ENCODE results near the gene ARAP1. TPM values are rescaled to one million over a fixed set of nuclear protein-coding genes. Genes with fewer than 3 reads are reported as not detected.
A peak's percentile ranks its signal among the peaks of the same experiment; 100 is the strongest.

The ARAP1 gene
- polyA plus RNA-seq, 3 donors, result 31.5 to 109 (median 49.9) TPM

DNA sequence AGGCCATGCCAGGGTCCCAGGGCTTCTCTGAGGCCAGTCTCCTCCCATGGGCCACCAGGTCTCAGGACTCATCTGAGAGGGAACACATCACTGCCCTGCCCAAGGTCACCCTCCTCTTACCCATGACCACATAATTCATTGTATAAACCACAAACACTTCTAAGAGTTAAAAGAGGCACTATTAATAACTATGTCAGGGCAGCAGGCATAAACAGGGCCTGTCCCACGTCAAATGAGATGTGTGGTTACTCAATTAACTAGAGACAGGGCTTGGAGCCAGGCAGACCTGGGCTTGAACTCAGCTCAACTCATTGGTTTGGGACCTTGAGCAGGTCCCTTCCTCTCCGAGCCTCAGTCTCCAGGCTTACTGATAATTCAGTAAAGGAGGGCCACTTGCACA, 33.1 kb downstream of the ARAP1 start:
- 9 to 33% (median 22%) methylated on average over 2 of the region's 2 CpGs for WGBS, 3 donors
- H3K27ac ChIP-seq (ENCODE audit: low read depth, low read length), result no peak overlapping the region

DNA sequence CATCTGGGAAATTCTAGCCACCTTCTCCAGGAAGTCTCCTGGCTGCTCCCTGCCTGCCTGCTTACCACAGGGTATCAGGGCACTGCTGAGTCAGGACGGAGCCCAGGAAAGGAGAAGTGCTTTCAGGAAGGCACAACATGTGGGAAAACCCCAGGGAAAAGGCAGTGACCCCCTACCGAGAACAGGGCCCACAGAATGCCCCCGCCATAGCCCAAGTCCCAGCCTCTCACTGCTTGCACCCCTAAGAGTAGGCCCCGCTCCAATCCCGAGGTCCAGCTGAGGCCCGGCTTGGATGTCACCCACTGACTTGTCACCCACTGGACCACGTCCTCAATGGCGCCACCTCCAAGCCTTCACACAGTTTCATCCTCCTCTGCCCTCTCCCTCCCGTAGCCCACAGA, 34.1 kb downstream of the ARAP1 start:
- H3K27ac ChIP-seq (ENCODE audit: low read depth, low read length), result no peak overlapping the region
- 65 to 85% (median 68%) methylated on average over 9 of the region's 9 CpGs for WGBS, 3 donors

DNA sequence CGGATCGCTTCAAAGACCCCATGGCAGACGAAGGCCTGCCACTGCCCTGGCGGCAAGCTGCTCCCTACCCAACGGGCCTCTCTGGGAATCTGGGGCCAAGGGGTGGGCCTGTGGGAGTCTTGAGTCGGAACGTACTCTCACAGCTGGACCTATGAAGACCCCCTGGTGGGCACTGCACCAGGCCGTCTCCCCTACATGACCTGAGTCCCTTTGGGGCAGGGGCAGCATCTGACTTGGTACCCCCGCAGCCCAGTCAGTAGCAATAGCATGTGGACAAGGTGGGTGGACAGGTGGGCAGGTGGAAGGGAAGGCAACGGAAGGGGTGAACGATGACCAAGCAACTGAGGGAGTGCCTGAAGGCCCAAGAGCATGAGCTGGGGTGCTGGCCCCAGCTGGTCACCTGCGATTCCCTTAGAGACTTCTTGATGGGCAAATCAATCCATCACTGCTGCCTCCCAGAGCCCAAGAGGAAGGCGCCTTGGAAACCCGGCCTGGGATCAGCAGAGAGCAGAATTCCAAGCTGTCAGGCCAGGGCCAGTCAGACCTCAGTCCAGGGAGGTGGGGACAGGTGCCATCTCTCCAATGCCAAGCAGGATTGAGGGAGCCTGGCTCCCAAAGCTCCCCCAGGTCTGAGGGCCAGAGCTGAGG, 35.3 kb downstream of the ARAP1 start:
- 83 to 89% (median 87%) methylated on average over 14 of the region's 14 CpGs for WGBS, 3 donors
- H3K27ac ChIP-seq (ENCODE audit: low read depth, low read length), result no peak overlapping the region

DNA sequence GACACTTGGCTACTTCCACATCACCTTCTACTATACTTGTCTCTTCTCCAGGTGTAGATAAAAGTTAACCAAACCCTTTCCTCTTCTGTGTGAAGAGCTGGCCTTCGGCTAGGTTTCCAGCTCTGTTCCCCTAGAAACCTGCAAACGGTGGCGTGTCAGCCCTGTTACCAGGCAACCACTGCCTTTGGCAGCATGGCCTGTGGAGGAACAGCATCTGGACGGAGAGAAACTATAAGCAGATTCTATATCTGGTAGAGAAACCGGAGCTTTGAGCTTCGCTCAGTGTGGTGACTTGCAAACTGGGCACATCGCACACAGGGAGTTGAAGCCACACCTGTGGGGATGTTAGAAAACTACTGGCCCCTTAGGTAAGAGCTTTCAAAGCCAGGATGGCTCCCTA, 35.9 kb downstream of the ARAP1 start:
- 33 to 76% (median 74%) methylated on average over 7 of the region's 7 CpGs for WGBS, 3 donors
- H3K27ac ChIP-seq (ENCODE audit: low read depth, low read length), result no peak overlapping the region

DNA sequence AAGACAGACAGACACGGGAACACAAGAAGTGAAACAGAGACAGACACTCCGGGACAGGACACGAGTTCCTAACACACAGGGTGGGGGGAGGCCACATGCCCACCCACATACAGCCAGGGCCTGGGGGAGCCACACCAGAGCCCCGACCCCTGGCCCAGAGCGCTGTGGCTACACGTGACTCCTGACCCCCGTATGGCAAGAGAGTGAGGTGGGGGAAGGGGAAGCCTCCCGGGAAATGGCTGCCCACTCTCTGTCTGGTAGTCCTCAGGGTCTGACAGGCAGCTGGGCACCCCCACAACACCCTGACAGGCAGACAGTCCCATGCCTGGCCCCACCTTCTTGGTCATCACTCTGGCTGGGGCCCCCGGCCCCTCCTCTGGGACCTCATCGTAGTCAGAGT, 39.4 kb downstream of the ARAP1 start:
- H3K27ac ChIP-seq (ENCODE audit: low read depth, low read length), result no peak overlapping the region
- WGBS, 3 donors, result 57 to 71% (median 69%) methylated on average over 10 of the region's 10 CpGs

DNA sequence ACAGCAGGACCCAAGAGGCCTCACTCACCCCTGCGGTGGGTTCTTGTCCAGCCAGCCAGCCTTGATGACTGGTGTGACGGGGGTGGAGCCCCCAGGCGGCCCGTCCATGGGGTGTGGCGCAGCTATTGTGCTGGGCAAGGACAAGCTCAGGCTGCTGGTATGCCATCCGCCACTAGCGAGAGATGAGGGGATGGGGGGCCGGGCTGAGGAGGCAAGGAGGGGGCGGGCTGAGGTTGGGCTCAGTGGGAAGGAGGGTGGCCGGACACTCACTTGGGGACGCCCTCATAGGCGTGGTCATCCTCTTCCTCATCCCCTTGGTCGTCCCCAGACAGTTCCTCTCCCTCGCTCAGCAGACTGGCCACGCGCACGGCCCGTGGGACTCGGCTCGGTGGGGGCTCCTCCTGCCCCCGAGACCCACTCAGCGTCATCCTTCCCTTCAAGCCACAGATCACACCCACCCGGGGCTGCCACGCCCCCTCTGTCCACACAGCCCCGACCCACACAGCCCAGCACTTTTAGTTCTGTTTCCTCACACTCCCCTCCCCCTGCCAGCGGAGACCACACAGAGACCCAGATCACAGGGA, 39.9 kb downstream of the ARAP1 start:
- WGBS, 3 donors, result 46 to 72% (median 50%) methylated on average over 19 to 26 of the region's 26 CpGs
- H3K27ac ChIP-seq (ENCODE audit: low read depth, low read length), result no peak overlapping the region

DNA sequence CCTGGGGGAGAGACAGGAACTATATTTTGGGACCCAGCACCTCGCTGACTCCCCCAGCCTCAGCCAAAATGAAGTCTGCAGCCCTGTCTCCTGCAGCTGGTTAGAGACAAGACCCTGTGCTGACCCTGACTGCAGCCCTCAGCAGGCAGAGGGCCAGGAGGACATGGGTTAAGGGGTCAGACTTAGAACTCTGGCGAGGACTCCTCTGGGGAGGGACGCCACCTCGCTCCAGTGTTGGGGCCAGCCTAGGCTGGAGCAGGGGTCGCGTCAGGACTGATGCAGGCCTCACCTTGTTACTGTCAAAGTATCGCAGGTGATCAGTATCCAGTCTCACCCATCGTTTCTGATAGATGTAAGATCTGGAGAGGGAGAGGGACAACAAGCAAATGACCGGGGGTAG, 41.1 kb downstream of the ARAP1 start:
- 90 to 94% (median 93%) methylated on average over 9 of the region's 9 CpGs for WGBS, 3 donors
- no peak overlapping the region for H3K27ac ChIP-seq (ENCODE audit: low read depth, low read length)

DNA sequence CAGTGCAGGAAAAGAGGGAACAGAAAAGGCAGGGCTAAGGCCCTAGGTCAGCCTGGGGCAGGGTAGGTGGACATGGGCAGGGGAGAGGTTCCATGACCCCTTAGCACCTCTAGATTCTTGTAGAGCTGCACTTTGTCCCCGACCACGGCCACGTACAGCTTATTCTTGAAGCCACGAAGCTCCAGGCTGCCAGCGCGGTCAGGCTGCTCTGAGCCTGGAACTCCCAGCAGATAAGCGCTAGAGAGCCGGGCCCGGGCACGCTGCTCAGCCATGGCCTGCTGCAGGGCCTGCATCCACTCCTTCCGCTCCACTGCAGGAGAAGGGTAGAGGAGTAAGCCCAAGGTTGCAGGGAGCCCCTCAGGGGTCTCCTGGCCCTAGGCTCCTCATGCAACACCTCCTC, 41.9 kb downstream of the ARAP1 start:
- no peak overlapping the region for H3K27ac ChIP-seq (ENCODE audit: low read depth, low read length)
- 89 to 95% (median 95%) methylated on average over 11 of the region's 11 CpGs for WGBS, 3 donors

DNA sequence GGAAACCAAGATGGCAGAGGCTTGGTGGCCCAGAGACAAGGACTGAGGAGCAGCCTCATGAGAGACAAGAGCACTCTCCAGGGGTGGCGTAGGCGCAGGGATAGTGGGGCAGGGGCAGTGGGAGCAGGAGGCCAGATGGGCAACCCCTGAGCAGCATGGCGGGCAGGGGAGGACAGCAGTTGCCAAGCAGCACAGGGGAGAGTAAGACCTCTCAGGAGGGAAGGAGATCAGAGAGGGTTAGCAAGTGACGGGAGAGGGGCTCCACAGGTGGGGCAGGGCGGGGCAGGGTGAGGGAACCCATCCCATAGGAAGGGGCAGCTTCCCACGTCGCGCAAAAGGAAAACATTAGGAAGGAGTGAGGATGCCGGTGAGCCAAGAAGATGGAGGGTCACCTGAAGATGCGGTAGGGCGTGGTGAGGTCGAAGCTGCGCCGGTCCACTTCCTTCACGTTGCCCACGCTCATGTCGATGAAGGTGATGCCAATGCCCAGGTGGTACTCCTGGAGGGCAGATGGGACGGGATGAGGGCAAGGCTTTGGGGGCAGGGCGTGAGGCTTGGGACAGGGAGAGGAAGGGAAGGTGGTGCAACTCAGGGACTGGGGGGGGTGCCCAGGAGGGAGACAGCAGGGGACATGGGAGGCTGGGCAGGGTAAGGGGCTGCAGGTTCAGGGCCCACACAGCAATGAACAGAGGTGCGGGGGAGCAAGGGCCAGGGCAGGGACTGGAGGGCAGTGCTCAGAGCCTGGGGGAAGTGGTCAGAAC, 42.5 kb downstream of the ARAP1 start:
- H3K27ac ChIP-seq (ENCODE audit: low read depth, low read length), result no peak overlapping the region
- 94 to 97% (median 96%) methylated on average over 20 of the region's 20 CpGs for WGBS, 3 donors

DNA sequence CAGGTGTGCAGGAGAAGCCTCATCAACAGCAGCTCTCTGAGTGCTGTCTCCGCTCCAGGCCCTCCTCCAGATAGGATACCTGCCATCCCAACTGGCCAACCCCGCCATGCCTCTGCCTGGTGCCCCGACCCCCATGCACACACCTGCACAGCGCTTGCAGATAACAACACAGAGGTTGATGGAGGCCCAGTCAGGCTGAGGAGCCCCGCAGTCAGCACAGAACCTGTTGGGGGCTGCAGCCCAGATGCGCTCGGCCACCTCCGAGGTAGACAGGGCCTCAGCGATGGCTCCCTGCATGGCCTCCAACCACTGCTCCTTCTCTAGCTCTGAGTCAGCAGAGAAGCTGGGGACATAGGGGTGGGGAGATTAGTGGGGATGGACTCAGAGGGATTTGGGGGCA, 45.2 kb downstream of the ARAP1 start:
- no peak overlapping the region for H3K27ac ChIP-seq (ENCODE audit: low read depth, low read length)
- WGBS, 3 donors, result 92 to 97% (median 97%) methylated on average over 9 of the region's 9 CpGs

DNA sequence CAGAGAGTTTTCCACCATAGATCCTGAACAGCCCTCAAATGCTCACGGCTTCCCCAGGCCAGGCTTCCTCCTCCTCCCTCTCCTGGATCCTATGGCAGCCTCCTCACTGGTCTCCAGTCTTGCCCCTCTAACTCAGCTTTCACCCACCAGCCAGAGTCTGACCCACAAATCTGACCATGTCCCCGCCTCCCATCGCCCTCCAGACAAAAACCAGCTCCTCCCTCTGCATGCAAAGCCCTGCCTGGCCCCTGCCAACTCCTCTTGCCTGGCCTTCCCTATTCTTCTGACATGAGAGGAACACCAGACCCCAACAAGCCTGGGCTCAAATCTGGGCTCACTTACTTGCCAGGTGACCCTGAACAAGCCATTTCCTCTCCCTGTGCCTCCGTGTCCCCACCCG, 45.6 kb downstream of the ARAP1 start:
- H3K27ac ChIP-seq (ENCODE audit: low read depth, low read length), result no peak overlapping the region
- WGBS, 3 donors, result 78 to 88% (median 79%) methylated on average over 5 of the region's 5 CpGs

DNA sequence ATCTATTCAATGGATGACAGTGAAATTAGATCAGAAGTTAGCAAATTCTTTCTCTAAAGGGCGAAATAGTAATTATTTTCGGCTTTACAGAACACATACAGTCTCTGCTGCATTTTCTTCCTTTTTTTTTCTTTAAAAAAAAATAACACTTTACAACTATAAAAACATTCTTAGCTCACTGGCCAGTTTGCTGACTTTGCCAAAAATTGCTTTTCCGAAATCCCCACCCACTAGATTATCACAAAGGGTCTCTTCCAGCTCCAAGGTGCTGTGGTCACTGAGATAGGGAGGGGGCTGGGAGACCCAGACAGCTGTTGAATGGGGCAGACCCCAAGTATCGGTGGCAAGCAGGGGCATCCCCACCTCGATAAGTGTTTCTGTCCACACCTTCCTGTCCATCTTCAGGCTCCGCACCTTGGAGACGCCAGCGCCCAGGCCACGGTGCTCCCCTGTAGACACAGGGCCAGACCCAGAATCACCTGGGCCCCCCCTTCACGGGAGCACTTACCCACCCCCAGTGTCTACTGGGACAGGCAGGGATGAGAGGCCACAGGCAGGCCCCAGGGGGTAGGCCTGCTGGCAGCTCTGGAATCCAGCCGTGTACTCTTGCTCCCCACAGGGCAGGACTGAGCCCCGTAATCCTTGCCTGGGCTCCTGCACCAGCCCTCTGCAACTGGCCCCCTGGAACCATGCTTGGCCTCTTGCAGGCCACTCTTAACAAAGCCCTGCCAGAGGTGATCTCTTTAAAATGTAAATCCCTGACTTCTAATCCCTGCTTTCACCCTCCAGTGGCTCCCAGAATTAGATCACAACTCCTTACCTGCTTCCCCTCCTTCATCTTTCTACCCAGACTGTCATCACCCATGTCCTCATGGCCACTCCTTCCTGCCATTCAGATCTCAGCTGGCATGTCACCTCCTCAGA, 46.5 kb downstream of the ARAP1 start:
- 80 to 85% (median 84%) methylated on average over 12 of the region's 12 CpGs for WGBS, 3 donors
- H3K27ac ChIP-seq (ENCODE audit: low read depth, low read length), result no peak overlapping the region

DNA sequence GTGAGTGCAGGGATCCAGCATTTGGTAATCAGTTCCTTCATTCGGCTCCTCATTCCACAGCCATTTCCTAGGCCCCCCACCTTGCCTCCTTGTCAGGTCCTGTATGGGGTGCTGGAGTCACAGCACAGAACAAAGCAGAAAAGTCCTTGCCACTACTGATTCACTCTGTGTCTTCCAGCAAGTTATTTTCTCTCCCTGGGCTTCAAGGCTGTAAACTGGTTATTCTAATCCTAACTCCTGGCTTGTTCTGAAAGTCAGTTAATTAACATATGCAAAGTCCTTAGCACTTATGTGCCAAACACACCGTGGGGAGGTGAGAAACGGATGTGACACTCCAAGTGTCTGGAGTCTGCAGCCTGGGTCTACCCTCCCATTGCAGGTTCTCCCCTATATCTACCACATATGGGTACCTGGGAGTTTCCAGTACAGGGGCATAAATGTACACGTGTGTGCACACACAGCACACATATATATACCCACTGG, 47.4 kb downstream of the ARAP1 start:
- 57 to 71% (median 62%) methylated on average over 4 of the region's 4 CpGs for WGBS, 3 donors
- no peak overlapping the region for H3K27ac ChIP-seq (ENCODE audit: low read depth, low read length)

DNA sequence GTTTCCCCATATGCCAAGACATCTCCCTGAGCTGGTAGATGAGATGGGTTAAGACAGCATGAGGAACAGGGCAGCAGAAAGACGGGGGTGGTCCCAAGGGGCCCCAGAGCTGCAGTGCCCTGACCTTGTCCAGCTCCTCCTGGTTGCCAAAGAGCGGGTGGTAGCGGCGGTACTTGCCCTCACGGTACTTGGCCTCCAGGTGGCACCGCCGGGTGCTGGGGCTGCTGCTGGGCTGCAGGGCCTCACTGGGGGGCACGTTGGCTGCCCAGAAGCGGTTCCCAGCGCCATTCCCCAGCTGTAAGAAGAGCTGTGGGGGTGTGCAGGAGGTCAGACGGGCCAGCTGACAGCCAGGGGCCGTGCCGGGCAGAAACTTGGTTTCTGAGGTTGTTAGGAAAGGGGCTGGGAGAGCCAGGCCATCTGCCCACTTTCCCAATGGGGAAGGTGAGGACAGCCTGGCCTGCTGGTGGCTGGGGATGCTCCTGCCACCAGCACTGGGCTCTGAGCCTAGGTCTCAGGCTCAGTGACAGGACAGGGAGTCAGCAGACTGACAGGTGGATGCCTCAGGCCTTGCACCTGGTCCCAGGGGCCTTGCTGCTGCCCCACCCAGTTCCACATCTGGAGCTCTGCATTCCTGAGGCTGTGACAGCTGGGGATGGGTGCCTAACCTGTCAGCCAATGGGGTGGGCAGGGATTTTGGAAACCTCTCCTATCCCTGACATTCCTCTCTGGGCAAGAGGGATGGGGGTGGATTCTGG, 48.0 kb downstream of the ARAP1 start:
- WGBS, 3 donors, result 63 to 80% (median 70%) methylated on average over 13 of the region's 13 CpGs
- H3K27ac ChIP-seq (ENCODE audit: low read depth, low read length), result no peak overlapping the region

DNA sequence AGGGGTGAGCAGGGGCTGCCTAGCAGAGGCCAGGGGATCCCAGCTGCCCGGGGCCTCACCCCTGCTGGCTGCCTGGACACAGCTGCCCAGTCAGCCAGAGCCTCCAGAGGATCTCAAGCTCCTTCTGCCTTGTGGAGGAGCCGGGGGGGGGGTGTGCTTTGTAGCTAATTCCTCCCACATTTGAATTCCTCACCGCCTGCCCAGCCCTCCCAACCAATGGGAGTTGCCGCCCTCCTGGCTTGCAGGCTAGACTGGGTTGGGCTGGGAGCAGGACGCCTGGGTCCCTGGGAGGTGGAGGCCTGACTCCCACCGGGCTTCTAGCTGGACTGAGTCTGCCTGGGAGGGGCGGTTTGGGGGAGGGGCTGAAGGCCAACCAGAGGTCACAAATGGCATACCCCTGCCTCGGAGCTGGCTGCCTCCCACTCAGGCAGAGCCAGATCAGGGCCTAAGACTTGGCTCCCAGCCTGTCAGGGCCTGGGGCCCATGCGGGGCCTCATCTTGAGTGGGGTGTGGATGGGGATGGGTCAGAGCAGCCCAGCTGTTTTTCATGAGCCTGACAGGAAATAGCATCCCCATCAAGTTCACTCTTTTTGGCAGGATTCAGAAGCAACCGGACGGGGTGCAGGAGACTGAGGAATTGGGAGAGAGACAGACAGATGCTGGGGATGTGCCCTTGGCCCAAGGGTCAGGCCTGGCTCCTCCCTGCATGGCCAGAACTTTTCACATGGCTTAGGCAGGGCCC, 48.8 kb downstream of the ARAP1 start:
- H3K27ac ChIP-seq (ENCODE audit: low read depth, low read length), result peak overlapping the region; percentile 14
- WGBS, 3 donors, result 47 to 67% (median 47%) methylated on average over 10 to 11 of the region's 11 CpGs

DNA sequence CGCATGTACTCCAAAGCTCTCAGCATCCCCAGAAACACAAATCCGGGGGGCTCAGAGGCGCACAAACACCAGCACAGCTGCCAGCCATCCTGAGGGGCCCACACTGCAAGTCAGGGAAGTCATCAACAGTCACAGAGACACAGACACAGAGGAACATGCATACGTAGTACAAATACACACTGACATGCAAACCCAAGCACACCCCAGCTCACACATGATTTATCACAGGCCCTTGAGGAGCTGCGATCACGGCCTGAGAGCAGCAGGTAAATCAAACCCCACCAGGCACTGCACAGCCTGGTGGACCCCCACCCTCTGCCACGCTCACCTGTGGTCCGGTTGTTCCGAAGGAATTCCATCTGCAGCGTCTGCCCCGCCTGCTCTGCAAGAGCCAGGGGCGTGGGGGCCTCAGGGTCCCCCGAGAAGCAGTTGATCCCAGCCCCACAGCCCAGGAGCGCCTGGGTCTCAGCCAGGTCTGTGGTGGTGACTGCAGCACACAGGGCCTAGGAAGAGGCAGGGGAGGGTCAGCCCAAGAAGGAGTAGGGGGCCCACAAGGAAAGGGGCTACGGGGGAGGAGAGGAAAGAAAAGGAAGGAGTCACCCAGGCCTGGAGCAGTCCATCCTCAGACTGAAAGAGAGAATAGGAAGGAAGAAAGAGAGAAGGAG, 49.5 kb downstream of the ARAP1 start:
- H3K27ac ChIP-seq (ENCODE audit: low read depth, low read length), result peak overlapping the region; percentile 5
- WGBS, 3 donors, result 63 to 82% (median 65%) methylated on average over 15 of the region's 15 CpGs

DNA sequence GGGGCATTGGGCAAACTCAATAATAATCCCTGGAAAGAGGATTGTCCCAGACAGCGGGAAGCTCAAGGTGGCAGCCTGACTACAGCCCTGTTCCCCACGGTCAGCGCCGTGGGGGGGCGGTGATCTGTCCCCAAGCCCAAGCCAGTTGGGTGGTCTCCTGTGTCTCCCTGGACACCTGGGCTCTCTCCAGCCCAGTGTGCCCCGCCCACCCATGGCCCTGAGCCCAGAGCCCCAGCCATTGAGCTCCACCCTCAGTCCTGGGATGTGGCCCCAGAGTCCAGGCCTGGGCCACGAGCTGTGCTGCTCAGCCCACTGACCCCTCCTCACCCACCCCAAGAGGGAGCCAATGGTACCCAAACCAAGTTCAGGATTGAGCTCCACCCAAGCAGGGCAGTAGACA, 50.1 kb downstream of the ARAP1 start:
- no peak overlapping the region for H3K27ac ChIP-seq (ENCODE audit: low read depth, low read length)
- 64 to 82% (median 74%) methylated on average over 7 of the region's 7 CpGs for WGBS, 3 donors
